Activated CD8-positive, alpha-beta memory T cell treated with anti-CD3 and anti-CD28 coated beads, Interleukin-2, amount 50 U/mL, for 24 hours (primary cell): ENCODE measurements around the gene DUOXA2.
"Not testable (repeated sequence)": the region's sequence is repeated elsewhere in the genome, so short reads cannot be mapped to it uniquely, and the experiment has no call there.

Source experiments
- DNase-seq: peaks from one replicate; pipeline ENCODE4 v3.0.0-alpha.2; 2020; ENCODE audit errors: extremely low read depth

The DUOXA2 gene

GRCh38 chr15:45117308-45118130 is 3.4 kb downstream of the DUOXA2 start:
- no peak for DNase-seq

- DNase-seq, result peak; percentile 51
Measured at GRCh38 chr15:45118131-45118588, 4.0 kb downstream of the DUOXA2 start.

GRCh38 chr15:45118996-45119395 is 4.9 kb downstream of the DUOXA2 start:
- DNase-seq, result no peak

- DNase-seq, result no peak
Measured at GRCh38 chr15:45120081-45120972, 6.2 kb downstream of the DUOXA2 start.

GRCh38 chr15:45121020-45121419 is 6.9 kb downstream of the DUOXA2 start:
- DNase-seq, result no peak

GRCh38 chr15:45121706-45122417 is 7.7 kb downstream of the DUOXA2 start:
- no peak for DNase-seq

GRCh38 chr15:45122719-45123118 is 8.6 kb downstream of the DUOXA2 start:
- DNase-seq, result no peak

- DNase-seq, result no peak
Measured at GRCh38 chr15:45123397-45123796, 9.3 kb downstream of the DUOXA2 start.

- no peak for DNase-seq
Measured at GRCh38 chr15:45126535-45127158, 12.5 kb downstream of the DUOXA2 start.

GRCh38 chr15:45128971-45129639 is 15.0 kb downstream of the DUOXA2 start:
- no peak for DNase-seq

- no peak for DNase-seq
Measured at GRCh38 chr15:45129651-45130129, 15.6 kb downstream of the DUOXA2 start, which contains the start of the genes DUOX1 and DUOXA1. Gene DUOX1 (plus strand): TSS chr15:45129994. CDS start chr15:45131967, 1,973 bp downstream. Gene DUOXA1 (minus strand): TSS chr15:45129879. CDS start chr15:45123014, 6,865 bp downstream.

GRCh38 chr15:45130291-45131000 is 16.3 kb downstream of the DUOXA2 start:
- no peak for DNase-seq

GRCh38 chr15:45131510-45131909 is 17.4 kb downstream of the DUOXA2 start:
- no peak for DNase-seq

GRCh38 chr15:45132844-45133560 is 18.9 kb downstream of the DUOXA2 start:
- DNase-seq, result no peak

GRCh38 chr15:45133561-45133920 is 19.4 kb downstream of the DUOXA2 start:
- no peak for DNase-seq

- no peak for DNase-seq
Measured at GRCh38 chr15:45134046-45134445, 19.9 kb downstream of the DUOXA2 start.

GRCh38 chr15:45134682-45135604 is 20.8 kb downstream of the DUOXA2 start:
- DNase-seq, result no peak

- not testable (repeated sequence) for DNase-seq
Measured at GRCh38 chr15:45135705-45136377, 21.7 kb downstream of the DUOXA2 start.
